GM23338 (cell line): ENCODE measurements around the gene M6PR.

ENCODE experiments used
- CREB1 ChIP-seq: fragments of 250-450 bp; sonication (Bioruptor Pico); IDR thresholded peaks from 2 replicates; pipeline ENCODE4 v1.5.0; 2020; ENCODE audit warnings: low read depth, mild to moderate bottlenecking, moderate library complexity
- CTCF ChIP-seq, 2 experiments: fragments of 200-600 bp in 1 of 2; sonication (generic) in 1 of 2; conservative IDR thresholded peaks; 2 replicates each; pipeline versions ENCODE4 v1.5.1 to v1.6.1; 2016 to 2017; ENCODE audit warnings: antibody characterized with exemption in 2 of 2, low read depth in 2 of 2, mild to moderate bottlenecking in 2 of 2, moderate library complexity in 1 of 2
- ETS1 ChIP-seq: IDR thresholded peaks from 2 replicates; pipeline ENCODE4 v1.6.1; 2016; ENCODE audit warnings: antibody characterized with exemption
- EZH2 ChIP-seq: fragments of 200-600 bp; sonication (generic); IDR thresholded peaks from one replicate; pipeline ENCODE4 v1.8.0; 2017; ENCODE audit warnings: antibody characterized with exemption, mild to moderate bottlenecking, low read depth; ENCODE audit not compliant: unreplicated experiment
- EZH2phosphoT487 ChIP-seq: fragments of 200-600 bp; sonication (generic); IDR thresholded peaks from one replicate; pipeline ENCODE4 v1.8.1; 2018; ENCODE audit warnings: antibody characterized with exemption; ENCODE audit not compliant: unreplicated experiment
- JUNB ChIP-seq: IDR thresholded peaks from one replicate; pipeline ENCODE4 v1.6.1; 2016; ENCODE audit warnings: antibody characterized with exemption; ENCODE audit not compliant: unreplicated experiment
- POLR2AphosphoS5 ChIP-seq: IDR thresholded peaks from 2 replicates; pipeline ENCODE4 v1.6.1; 2016; ENCODE audit warnings: antibody characterized with exemption, low read depth
- REST ChIP-seq: IDR thresholded peaks from one replicate; pipeline ENCODE4 v1.6.1; 2018; ENCODE audit warnings: antibody characterized with exemption; ENCODE audit not compliant: unreplicated experiment
- STAT1 ChIP-seq: IDR thresholded peaks from one replicate; pipeline ENCODE4 v1.6.1; 2016; ENCODE audit warnings: antibody characterized with exemption; ENCODE audit not compliant: unreplicated experiment
- ZNF114 ChIP-seq: fragments of 250-450 bp; sonication (Bioruptor Pico); IDR thresholded peaks from 2 replicates; pipeline ENCODE4 v1.5.0; 2020; ENCODE audit warnings: mild to moderate bottlenecking, moderate library complexity
- ZNF331 ChIP-seq: fragments of 250-450 bp; sonication (Bioruptor Pico); IDR thresholded peaks from 2 replicates; pipeline ENCODE4 v1.5.0; 2020; ENCODE audit warnings: low read depth, mild to moderate bottlenecking, moderate library complexity
- ZNF462 ChIP-seq: fragments of 250-450 bp; sonication (Bioruptor Pico); IDR thresholded peaks from 2 replicates; pipeline ENCODE4 v1.5.0; 2020; ENCODE audit warnings: mild to moderate bottlenecking, moderate library complexity

GRCh38 chr12:8916154-8916553 is 33.3 kb downstream of the M6PR start:
- TF ChIP-seq CTCF (conservative IDR thresholded peaks at IDR 0.05; ENCODE audit: low read depth in 2 of 2) (no peak), EZH2 (no peak), REST (no peak), STAT1 (no peak), CREB1 (no peak), EZH2phosphoT487 (no peak), POLR2AphosphoS5 (no peak; the same call in 1 of the 2 replicates), ETS1 (no peak), ZNF331 (CRISPR knock-in tag) (no peak), JUNB (no peak), ZNF114 (CRISPR knock-in tag) (no peak), ZNF462 (no peak)
